GM21360 (cell line): ENCODE data around the gene CCDC57.
"Not testable (repeated sequence)": the region's sequence is repeated elsewhere in the genome, so short reads cannot be mapped to it uniquely, and the experiment has no call there.

ENCODE experiments used
- ATAC-seq: cut with Tn5 transposase; IDR thresholded peaks from one replicate; pipeline ENCODE4 v1.9.1; 2021; ENCODE audit warnings: mild to moderate bottlenecking, moderate library complexity; ENCODE audit not compliant: unreplicated experiment

Gene CCDC57

DNA sequence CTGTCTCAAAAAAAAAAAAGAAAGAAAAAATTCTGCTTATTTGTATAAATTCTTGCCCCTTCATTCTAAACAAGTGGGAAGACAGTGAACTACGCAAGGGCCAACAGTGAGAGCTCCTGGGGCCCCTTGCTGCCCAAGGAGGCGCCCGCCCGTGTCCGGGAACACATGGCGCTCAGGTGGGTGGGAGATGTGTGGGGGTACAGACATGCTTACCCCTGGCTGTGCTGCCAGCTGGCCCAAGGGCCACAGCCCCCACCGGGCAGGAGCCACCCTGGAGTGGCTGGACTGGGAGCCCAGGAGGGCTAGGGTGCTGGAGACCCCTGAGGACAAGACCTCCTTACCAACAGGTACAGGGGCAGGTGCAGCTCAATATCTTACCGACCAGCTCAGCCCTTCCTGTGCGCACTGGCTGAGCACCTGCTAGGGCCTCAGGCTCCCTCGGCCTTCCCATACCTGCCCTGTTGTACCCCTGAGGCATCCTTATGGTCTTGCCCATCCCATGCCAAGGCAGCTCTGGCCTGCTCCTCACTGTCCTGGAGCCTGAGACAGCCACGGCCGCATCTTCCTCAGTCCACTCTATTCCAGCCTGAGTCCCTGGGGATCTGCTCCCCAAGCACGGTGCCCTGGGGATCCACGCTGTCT lies 56.2 kb downstream of the CCDC57 start:
- ATAC-seq: no peak

DNA sequence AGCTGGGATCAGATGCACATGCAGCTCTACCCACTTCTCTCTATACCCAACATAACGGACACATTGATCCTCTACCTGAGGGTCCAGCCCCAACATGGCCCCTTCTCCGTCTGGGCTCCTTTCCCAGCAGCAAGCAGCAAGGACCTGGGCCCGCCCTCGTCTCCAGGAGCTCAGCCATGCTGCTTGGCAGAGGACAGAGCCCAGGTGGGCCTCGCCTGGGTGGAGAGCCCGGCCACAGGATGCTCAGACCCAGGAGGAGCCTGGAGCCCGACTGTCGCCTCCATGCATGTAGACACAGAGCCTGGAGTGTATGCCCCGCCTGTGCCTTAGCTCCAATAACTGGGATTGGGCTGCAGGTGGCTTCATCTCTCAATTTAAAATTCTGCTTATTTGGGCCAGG lies 57.0 kb downstream of the CCDC57 start:
- ATAC-seq: no peak

DNA sequence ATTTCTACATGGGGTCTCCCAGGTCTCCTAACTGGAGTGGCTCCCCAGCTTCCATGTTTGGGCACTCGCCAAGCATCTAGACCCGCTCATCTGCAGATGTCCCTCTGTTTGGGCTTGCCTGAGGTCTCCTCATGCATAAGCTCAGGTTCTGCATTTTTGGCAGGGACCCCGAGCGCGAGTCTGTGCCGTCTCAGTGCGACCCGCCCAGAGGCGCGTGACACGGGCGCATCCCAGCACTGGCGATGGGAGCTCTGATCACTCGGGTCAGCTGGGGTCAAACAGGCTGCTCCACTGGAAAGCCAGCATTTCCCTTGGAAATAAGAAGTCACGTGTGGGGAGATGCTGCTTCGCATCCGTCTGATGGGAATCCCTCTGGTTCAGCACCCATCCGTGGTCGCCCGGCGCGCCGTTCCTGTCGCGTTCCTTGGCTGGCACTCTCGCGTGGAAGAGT lies 57.7 kb downstream of the CCDC57 start:
- no peak for ATAC-seq

DNA sequence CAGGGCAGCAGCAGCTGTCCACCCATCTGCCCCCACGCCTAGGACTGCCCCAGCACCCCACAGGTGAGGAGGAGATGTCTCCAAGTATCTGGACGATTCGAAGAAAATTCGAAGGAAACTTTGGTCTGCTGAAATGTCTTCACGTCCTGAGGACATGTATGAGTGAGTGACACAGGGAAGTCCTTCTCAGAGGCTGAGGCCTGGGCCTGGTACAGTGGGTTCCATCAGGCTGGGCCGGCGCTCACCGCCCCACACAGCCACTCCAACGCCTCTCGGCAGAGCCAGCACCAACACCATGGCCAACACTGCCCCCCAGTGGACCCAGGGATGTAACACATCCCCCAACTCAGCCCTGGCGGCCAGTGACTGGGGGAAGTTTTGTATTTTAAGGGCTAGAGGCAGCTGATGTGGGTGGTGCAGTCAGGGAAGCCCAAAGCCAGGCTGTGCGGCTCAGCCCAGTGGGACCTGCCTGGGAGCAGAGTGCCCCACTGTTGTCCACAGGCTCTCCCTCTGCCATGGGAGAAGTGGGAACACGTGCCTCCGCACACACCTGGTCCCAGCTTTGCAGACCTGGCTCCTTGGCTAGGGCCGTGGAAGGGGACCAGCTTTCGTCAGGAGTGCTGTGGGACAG lies 58.8 kb downstream of the CCDC57 start:
- no peak for ATAC-seq

DNA sequence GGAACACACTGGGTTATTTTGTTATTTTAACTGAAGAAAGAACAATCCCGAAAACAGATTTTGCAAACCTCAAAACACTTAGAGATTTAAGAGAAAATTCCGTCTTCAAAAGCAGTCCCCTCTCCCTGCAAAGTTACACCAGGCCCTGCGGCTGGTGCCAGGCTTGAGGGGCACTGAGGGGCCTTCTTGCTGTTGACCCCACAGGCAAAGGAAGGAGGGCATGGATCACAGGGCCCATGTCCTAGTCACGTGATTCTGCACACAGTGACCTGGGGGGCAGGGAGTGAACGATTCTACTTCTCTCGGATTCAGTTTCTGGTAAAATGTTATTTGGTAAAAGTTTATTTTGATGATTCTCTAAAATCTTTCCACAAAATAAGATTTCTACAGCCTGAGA lies 59.3 kb downstream of the CCDC57 start:
- no peak for ATAC-seq

DNA sequence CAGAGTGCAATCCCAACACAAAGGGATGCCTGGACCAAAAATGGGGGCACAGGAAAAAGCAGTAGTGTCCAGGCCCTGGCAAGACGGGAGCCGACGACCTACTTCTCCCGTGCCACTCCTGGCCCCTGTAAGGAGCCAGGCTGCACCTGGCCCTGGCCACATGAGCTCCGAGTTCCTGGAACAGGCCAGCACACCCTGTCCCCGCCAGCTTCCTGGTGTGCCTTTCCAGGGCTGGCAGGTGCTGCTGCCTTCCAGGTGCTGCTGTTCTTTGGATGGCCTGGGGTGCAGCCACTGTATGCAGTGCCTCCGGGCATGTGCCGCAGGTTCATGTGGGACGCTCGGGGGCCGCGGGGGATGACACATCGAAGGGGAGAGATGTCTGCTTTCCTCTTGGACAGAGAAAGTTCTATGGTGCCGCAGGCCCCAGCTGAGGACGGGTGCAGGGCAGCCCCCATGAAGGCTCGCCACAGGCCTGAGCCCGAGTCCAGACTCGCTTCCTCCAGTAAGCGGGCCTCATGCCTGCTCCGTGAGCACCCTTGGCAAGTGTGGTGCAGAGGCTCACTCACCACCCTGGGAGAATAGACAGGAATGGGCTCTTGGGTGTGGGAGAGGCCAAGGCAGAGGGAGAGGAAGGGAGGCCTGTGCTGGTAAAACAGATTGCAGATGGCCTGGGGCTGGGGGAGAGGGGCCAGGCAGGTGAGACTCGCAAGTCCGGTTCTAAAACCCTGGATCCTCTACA lies 59.9 kb downstream of the CCDC57 start:
- no peak for ATAC-seq

DNA sequence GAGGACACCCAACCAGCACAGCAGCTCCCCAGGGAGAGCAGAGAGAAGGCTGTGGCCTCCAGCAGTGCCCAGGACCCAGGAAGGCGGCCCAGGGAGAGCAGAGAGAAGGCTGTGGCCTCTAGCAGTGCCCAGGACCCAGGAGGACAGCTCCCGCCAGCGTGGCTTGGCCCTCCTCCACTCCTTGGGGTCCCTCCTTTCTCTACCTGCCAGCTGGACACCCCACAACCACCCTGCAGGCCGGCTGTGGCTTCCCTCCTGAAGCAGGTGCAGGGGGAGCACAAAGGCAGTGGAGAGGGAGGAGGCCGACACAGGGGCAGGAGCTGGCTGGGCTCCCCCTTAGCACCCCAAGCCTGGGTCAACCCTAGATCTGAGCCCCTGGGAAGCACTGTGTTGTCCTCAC lies 60.5 kb downstream of the CCDC57 start:
- no peak for ATAC-seq

DNA sequence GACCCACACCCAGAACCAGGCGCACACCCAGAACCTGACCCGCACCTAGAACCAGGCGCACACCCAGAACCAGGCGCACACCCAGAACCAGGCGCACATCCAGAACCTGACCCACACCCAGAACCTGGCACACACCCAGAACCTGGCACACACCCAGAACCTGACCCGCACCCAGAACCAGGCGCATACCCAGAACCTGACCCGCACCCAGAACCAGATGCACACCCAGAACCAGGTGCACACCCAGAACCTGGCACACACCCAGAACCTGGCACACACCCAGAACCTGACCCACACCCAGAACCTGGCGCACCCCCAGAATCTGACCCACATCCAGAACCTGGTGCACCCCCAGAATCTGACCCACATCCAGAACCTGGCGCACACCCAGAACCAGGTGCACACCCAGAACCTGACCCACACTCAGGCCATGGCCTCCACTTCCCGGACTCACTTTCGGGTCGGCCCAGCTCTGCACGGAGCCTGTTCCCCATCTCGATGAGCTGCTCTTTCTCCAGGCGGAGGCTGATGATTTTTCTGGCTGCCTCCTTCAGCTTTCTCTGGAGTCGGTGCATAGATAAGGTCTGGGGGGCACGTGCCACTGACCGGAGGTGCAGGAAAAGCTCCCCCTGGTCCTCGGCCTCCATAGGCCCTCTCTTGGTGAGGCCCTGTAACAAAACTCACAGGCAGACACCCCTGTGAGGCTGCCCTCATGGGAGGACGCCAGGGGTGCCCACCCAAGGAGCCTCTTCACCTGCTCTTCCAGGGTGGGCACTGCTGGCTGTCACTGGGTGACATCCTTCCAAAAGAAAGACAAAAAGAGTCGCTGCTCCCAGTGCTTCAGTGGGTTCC lies 61.3 kb downstream of the CCDC57 start:
- no peak for ATAC-seq

DNA sequence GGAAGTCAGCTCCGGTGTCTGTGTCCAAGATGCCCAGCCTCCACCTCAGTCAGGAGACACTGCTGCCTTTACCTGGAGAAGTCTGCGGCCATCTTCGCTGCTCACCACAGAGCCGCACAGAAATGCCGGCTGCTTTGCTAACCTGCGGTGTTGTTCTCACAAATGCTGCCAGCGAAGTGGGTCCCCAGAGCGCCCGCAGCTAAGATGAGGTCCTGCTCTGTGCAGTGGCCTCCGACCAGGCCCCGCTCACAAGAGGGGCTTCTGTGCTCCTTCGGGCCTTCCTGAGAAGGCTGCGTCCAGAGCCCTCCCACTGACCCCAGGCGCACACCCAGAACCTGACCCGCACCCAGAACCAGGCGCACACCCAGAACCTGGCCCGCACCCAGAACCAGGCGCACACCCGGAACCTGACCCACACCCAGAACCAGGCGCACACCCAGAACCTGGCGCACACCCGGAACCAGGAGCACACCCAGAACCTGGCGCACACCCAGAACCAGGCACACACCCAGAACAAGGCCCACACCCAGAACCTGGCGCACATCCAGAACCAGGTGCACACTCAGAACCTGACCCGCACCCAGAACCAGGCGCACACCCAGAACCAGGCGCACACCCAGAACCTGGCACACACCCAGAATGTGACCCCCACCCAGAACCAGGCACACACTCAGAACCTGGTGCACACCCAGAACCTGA lies 63.1 kb downstream of the CCDC57 start:
- no peak for ATAC-seq

DNA sequence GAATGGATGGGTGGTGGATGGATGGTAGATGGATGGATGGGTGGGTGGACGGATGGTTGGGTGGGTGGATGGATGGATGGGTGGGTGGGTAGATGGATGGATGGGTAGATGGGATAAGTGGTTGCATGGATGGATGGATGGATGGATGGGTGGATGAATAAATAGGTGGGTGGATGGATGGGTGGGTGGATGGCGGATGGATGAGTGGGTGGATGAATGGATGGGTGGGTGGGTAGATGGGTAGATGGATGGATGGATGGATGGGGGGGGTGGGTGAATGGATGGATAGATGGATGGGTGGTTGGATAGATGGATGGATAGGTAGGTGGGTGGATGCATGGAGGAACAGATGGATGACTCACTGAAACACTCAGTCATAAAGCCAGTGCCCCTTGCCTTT lies 63.6 kb downstream of the CCDC57 start:
- ATAC-seq: no peak

DNA sequence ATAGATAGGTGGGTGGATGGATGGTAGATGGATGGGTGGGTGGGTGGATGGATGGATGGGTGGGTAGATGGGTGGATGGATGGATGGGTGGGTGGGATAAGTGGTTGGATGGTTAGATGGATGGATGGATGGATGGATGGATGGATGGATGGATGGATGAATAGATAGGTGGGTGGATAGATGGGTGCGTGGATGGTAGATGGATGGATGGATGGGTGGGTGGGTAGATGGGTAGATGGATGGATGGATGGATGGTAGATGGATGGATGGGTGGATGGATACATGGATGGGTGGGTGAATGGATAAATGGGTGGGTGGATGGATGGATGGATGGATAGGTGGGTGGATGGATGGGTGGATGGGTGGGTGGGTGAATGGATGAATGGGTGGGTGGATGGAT lies 64.6 kb downstream of the CCDC57 start:
- ATAC-seq: no peak

DNA sequence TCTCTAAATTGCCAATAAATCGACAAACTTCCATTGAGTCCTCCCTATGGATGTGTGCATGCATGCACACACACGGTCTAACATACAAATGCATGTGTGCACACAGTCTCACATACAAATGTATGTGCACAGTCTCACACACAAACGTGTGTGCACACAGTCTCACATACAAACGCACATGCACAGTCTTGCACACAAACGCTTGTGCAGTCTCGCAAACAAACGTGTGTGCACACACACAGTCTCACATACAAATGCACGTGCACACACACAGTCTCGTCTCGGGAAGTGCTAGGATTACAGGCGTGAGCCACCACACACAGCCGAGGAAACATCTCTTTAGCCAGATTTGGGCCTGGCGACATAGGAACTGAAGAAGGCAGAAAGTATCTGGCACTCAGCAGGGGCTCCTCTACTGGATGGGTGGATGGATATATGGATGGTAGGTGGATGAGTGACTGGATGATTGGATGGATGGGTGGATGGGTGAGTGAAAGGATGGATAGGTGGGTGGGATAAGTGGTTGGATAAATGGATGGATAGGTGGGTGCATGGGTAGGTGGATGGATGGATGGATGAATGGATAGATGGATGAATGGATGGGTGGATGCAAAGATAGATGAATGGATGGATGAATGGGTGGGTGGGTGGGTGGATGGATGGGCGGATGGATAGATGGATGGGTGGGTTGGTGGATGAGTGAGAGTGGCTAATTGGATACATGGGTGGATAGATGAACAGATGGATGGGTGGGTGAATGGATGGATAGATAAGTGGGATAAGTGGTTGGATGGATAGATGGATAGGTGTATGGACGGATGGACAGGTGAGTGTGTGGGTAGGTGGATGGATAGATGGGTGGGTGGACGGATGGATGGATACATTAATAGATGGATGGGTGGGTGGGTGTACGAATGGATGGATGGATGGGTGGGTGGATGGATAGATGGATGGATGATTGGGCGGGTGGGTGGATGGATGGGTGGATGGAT lies 65.7 kb downstream of the CCDC57 start:
- ATAC-seq: no peak

DNA sequence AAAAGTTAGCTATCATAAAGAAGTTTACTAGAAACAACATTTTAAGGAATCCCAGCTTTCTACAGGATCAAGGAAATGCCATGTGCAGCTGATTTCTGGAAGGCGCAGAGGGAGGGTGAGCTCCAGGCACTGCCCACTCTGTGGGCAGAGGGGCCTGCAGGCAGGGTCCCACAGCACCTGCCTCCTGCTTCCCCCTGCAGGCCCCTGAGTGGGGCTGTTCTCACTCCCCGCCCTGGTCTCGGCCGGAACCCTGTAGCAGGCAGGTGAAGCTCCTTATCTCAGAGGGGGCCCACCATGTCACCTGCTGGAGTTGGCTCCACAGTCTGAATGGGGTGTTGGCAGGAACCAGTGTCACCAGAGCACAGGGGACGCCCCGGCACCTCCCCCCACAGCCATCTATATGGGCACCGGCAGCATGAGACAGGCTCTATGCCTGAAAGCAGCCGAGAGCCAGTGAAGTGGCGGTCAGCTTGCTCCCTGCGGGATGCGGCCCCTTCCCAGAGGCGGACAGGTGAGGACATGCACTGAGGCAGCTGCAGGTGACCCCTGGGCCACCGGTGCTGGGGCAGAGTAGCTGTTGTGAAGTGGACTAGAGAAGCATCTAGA lies 67.0 kb downstream of the CCDC57 start:
- no peak for ATAC-seq

DNA sequence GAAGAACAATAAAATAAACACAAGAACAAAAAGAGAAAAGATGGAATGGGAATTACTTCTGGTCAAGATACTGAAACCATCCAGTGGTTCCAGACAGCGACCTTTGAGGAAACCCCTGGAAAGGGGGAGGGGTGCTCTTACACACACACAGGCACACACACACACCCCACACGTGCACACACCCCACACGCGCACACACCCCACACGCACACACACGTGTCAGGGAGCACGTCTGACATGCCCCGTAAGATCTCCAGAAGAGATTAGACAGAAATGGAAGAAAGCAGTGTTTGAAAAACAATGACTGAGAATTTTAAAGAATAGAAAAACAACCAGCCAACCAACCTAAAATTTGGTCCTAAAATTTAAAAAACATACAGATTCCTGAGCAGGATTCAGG lies 69.3 kb downstream of the CCDC57 start:
- no peak for ATAC-seq

DNA sequence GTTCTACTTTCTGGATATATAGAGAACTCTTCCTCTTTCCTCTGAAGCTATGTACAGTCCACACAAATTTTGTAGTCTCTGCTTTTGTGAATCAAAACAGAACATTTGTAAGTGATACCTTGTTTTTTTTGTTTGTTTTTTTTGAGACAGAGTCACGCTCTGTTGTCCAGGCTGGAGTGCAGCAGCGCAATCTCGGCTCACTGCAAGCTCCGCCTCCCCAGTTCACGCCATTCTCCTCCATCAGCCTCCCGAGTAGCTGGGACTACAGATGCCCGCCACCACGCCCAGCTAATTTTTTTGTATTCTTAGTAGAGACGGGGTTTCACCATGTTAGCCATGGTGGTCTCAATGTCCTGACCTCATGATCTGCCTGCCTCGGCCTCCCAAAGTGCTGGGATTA lies 72.7 kb downstream of the CCDC57 start:
- not testable (repeated sequence) for ATAC-seq

DNA sequence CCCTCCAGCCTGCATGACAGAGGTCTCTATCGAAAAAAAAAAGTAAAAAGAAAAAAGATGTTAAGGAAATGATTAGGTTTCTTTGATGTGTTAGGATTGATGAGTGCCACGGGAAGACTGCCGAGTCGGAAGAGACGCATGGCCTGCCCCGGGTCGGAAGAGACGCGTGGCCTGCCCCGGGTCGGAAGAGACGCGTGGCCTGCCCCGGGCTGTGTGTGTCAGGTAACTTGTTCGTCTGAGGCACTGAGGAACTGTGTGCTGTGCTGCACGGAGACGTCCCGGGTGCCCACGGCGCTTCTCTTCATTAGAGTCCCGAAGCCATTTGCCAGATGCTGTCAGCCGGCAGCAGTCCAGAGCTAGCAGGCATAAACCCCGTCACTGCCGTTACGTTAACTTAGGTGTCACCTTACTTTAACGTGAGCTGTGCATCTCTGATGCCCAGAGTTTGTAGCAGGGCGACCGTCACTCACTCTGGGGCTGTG lies 74.1 kb downstream of the CCDC57 start:
- no peak for ATAC-seq

DNA sequence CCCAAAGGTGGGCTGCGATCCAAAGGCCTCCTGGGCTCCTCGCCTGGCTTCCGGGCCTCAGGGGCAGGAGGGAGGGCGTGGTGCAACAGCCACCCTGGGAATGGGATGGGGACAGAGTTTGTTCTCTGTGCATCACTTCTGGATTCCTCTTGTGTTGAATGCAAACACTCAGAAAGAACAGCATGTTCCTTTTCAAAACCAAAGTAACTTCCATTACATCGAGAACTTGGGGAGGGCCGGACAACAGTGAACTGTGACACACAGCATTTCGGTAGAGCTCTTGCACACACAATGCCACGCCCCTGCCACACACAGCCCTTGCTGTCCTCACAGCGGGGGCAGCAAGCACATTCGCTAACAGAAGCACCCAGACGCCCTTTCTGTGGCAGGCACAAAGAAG lies 78.5 kb downstream of the CCDC57 start:
- ATAC-seq: no peak

DNA sequence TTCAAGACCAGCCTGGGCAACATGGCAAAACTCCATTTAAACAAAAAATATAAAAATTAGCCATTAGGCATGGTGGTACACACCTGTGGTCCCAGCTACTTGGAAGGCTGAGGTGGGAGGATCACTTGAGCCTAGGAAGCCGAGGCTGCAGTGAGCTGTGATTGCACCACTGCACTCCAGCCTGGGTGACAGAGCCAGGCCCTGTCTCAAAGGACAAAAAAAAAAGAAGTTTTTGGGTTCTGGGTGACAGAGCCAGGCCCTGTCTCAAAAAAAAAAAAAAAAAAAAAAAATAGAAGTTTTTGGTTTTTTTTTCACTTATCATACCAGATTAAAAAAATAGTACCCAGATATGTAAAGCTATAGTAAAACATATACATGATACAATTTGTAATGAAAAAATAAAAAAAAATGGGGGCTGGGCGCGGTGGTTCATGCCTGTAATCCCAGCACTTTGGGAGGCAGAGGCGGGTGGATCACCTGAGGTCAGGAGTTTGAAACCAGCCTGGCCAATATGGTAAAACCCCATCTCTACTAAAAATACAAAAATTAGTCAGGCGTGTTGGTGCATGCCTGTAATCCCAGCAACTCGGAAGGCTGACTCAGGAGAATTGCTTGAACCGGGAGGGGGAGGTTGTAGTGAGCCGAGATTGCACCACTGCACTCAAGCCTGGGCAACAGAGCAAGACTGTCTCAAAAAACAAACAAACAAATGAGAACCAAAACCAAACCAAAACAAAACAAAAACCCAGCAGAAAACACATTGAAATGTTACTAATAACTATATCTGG lies 79.3 kb downstream of the CCDC57 start:
- ATAC-seq: not testable (repeated sequence)
